ENCODE data around the gene CLPTM1L.
"Not testable (repeated sequence)": the region's sequence is repeated elsewhere in the genome, so short reads cannot be mapped to it uniquely, and the experiment has no call there.

The CLPTM1L gene

DNA sequence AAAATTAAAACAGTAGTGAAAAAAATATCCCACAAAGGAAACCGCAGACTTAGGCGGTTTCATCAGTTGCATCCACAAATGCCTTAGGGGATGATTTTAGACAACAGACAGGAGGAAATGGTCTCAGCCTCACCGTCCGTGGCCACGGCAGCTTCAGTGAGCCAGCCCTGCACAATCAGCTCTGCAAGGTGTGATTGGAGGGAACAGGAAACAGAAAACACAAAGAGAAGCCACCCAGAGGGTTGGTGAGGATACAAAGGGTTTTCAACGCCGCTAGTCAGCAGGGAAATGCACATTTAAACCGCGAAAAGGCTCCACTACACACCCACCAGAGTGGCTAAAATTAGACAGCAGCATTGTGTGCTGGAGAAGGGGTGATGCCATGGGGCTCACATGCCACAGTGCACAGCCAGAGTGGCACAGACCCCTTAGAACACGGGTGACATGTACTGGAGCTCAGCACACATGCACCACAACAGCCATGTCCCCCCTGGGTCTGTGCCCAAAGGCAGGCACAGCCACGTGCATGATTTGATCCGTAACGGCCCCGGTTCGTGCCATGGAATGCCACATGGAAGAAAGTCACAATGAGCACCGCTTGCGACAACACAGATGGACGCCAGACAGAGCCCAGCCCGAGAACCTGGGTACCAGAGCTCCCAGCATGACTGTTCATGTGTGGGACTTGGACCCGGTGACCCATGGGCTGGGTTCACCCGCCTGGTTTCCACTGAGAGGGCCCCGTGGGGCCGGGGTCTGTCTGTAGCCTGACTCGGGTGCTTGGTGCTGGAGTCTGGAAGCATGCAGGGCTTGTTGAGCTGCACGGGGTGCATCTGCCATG lies 31.7 kb downstream of the CLPTM1L start:
- no peak for DNase-seq

DNA sequence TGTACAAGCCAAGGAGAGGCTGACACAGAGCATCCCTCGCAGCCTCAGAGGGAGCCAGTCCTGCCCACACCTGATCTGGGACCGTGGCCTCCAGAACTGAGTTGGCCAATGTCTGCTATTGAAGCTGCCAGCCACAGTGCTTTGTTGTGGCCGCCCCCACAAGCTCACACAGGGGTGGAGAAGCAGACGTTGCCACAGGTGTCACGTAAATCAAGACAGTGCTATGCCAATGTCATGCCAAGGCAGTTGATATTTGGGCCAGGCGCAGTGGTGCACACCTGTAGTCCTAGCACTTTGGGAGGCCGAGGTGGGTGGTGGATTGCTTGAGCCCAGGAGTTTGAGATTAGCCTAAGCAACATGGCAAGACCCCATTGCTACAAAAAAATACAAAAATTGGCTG lies 32.7 kb downstream of the CLPTM1L start:
- no peak for DNase-seq

DNA sequence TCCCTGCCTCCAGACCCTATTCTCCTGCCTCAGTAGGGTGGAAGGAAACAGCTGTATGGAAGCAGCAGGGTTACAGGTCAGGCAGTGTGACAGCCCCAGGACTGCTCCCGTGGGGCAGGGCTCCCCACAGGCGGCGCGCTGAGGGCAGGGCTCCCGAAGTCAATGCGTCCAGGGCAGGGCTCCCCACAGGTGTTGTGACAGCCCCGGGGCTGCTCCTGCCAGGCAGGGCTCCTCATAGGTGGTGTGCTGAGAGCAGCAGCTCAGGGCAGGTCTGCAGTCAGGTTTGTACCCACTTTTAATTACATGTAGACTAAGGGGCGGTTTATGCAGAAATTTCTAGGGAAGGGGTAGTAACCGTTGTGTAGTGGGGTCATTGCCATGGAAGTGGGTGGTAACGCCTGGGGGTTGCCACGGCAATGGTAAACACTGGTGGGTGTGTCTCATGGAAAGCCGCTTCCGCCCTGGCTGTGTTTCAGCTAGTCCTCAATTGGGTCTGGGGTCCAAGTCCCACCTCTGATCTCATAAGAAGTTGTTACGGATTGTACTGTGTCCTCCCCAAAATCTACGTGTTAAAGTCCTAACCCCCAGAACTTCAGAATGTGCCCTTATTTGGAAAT lies 33.4 kb downstream of the CLPTM1L start:
- DNase-seq = no peak

DNA sequence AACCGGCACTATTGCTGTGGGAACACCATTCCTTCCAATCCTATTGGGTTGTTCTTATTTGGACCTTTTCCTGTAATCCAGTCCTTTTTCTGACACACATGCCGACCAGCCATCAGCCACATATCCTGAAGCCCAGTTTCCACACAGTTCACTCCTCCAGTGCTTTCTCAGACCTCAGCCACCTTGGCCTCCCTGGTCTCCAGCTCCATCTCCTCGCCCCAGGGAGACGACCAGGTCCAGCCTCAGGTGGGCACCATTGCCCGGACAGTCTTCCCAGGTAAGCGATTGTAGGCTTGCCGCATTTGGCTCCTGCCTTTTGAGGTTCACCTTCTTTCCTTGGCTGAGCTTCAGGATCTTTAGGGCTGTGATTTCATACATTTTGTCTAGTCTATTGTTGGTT lies 34.8 kb downstream of the CLPTM1L start:
- no peak for DNase-seq

DNA sequence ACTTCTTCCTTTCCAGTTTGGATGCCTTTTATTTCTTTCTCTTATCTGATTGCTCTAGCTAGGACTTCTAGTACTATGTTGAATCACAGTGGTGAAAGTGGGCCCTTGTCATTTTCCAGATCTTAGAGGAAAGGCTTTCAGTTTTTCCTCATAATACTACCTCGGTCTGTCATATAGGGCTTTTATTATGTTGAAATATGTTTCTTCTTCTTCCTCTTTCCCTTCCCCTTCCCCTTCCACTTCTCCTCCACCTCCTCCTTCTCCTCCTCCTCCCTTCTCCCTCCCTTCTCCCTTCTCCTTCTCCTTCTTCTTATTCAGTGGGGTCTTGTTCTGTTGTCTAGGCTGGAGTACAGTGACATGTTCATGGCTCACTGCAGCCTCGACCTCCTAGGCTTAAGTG lies 40.9 kb downstream of the CLPTM1L start:
- no peak for DNase-seq

DNA sequence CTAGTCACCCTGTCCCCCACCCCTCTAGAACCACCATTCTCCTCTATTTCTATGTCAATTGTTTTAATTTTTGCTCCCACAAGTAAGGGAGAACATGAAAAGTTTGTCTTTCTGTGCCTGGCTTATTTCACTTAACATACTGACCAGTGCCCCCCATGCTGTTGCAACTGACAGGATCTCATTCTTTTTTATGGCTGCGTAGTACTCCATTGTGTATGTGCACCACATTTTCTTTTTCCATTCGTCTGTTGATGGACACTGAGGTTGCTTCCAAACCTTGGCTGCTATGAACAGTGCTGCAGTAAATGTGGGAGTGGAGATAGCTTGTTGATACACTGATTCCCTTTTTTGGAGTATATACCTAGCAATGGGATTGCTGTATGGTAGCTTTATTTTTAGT lies 42.6 kb downstream of the CLPTM1L start:
- no peak for DNase-seq

DNA sequence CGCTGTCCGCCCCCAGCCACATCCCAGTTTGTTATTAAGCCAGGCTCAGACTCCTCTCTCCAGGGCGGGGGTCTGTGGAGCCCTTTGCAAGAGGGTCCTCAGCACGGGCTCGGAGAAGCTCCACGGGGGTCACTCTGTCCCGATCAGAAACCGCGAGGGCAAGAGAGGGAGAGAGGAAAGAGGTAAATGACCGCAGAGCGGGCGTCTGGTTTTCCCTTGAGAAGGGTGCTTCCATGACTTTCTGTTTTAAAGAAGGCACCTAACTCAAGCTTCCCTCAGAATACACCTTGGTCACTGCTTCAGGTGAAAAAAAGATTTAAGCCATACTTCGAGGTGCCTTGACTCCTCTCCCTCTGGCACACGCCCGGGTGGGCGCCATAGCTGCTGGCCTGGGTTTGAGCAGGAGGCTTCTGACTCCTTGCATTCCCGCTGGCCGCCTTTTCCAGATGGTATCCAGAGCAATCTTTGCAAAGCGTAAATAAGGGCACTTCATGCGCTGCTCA lies 44.3 kb downstream of the CLPTM1L start:
- no peak for DNase-seq

DNA sequence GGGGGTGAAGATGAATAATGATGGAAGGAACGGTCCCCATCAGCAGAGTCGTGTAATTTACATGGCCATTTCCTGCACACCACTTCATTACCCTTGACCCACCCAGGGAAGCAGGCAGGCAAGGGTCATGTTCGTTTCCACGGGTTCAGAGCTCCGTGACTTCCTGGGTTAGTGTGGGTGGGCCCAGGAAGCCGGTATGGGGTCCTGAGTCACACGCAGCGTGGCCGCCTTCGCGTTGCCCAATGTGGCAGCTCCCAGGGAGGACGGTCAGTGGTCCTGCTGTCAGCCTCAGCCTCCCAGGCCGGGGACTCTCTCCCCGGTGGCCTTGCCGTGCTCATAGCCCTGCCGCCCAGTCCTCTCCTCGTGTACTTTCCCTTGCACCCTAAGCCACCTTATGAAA lies 44.9 kb downstream of the CLPTM1L start:
- DNase-seq = no peak

DNA sequence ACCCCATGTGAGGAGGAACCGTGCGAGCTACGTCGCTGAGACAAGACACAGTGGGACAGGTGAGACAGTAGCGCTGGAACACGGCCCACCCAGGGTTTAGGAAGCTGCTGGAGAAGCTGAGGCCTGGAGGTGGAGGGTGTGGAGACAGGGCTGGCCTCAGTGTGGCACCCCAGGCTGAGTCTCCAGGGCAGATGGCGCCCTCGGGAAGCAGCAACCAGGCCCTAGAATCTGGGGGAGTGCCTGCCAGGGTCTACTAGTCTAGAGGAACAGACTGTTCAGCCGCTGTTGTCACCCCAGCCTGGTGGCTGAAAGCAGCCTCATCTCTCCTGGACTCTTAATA lies 45.4 kb downstream of the CLPTM1L start:
- DNase-seq = no peak

DNA sequence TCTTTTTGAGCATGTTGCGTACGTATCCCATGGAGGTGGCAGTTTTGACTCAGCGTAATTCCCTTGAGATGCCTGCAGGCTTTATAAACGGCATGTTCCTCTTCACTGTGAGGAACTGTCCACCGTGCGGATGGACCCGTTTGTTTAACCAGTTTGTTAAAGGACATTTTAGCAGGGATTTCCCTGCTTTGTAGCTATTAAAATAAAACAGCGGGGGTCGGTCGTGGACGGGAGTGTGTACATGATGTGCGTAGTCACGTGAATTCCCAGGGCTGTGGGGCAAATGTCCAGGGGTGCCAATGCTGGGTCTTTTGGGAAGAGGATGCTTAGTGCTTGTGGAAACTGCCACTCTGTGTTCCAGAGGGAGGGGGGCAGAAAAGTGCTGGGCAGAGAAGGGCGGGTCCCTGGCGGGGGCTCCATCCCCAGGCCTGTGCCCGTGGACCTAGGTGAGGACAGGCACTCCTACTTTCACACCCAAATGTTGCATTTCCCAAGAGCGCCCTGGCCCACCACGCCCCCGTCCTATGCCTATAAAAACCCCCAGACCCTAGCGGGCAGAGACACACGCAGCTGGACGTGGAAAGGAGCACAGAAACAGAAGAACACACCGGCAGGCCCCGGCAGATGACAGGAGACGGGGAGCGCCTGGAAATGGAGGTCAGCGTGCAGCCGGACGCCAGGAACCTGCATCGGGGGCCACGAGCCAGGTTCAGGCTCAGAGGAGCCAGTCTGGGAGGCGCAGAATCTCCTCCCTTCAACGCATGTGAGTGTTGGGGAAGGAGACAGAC lies 46.0 kb downstream of the CLPTM1L start:
- DNase-seq = no peak

DNA sequence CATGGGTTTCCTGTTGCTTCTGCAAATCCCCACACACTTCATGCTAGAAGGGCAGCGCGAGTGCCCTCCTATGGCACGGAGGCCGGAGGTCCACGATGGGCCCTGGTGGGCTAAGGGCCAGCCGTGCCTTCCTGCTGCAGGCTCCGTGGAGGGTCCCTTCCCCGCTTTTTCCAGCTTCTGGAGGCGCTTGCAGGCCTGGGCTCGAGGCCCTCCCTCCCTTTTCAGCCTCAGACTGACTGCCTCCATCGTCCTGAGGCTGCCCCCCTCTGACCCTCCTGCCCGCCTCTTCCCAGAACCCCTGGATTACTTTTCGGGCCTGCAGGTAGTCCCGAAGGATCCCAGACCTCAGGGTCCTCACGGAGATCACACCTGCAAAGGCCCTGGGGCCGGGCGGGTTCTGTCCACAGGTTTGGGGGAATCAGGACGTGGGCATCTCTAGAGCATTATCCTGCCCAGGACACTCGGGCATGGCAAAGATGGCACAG lies 46.8 kb downstream of the CLPTM1L start:
- DNase-seq = no peak

DNA sequence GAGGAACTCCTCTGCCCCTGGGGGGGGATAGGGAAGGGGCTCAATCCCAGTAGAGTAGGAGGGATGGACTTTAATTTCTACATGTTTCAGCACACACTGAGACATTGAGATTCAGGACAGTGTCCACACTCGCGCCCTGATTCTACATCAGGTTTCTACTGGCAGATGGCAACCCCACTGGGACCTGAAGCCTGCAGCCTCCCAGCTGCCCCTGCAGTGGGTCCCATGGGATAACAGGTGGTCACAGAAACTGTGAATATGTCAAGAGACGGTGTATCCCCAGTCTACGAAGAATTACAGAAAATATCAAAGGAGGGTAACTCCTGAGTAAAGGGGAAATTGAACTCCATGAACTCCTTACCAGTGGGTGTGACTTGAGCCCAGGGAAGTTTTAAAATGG lies 47.7 kb downstream of the CLPTM1L start:
- no peak for DNase-seq

DNA sequence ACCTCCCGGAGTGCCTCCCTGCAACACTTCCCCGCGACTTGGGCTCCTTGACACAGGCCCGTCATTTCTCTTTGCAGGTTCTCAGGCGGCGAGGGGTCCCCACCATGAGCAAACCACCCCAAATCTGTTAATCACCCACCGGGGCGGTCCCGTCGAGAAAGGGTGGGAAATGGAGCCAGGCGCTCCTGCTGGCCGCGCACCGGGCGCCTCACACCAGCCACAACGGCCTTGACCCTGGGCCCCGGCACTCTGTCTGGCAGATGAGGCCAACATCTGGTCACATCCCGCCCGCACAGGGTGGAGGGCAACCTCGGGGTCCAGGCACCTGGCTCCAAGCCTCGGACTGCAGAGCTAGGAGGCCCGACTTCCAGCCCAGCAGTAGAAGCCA lies 49.3 kb downstream of the CLPTM1L start:
- DNase-seq = no peak

DNA sequence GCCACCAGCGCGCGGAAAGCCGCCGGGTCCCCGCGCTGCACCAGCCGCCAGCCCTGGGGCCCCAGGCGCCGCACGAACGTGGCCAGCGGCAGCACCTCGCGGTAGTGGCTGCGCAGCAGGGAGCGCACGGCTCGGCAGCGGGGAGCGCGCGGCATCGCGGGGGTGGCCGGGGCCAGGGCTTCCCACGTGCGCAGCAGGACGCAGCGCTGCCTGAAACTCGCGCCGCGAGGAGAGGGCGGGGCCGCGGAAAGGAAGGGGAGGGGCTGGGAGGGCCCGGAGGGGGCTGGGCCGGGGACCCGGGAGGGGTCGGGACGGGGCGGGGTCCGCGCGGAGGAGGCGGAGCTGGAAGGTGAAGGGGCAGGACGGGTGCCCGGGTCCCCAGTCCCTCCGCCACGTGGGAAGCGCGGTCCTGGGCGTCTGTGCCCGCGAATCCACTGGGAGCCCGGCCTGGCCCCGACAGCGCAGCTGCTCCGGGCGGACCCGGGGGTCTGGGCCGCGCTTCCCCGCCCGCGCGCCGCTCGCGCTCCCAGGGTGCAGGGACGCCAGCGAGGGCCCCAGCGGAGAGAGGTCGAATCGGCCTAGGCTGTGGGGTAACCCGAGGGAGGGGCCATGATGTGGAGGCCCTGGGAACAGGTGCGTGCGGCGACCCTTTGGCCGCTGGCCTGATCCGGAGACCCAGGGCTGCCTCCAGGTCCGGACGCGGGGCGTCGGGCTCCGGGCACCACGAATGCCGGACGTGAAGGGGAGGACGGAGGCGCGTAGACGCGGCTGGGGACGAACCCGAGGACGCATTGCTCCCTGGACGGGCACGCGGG lies 49.9 kb downstream of the CLPTM1L start, which contains the start of gene TERT:
Gene TERT, minus strand, starts transcription at position 234 of the 815 bp plus-strand sequence. Its CDS starts 79 bp downstream, at position 155.
- no peak for DNase-seq

DNA sequence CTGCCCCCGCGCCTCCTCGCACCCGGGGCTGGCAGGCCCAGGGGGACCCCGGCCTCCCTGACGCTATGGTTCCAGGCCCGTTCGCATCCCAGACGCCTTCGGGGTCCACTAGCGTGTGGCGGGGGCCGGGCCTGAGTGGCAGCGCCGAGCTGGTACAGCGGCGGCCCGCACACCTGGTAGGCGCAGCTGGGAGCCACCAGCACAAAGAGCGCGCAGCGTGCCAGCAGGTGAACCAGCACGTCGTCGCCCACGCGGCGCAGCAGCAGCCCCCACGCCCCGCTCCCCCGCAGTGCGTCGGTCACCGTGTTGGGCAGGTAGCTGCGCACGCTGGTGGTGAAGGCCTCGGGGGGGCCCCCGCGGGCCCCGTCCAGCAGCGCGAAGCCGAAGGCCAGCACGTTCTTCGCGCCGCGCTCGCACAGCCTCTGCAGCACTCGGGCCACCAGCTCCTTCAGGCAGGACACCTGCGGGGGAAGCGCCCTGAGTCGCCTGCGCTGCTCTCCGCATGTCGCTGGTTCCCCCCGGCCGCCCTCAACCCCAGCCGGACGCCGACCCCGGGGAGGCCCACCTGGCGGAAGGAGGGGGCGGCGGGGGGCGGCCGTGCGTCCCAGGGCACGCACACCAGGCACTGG lies 50.6 kb downstream of the CLPTM1L start:
- no peak for DNase-seq

DNA sequence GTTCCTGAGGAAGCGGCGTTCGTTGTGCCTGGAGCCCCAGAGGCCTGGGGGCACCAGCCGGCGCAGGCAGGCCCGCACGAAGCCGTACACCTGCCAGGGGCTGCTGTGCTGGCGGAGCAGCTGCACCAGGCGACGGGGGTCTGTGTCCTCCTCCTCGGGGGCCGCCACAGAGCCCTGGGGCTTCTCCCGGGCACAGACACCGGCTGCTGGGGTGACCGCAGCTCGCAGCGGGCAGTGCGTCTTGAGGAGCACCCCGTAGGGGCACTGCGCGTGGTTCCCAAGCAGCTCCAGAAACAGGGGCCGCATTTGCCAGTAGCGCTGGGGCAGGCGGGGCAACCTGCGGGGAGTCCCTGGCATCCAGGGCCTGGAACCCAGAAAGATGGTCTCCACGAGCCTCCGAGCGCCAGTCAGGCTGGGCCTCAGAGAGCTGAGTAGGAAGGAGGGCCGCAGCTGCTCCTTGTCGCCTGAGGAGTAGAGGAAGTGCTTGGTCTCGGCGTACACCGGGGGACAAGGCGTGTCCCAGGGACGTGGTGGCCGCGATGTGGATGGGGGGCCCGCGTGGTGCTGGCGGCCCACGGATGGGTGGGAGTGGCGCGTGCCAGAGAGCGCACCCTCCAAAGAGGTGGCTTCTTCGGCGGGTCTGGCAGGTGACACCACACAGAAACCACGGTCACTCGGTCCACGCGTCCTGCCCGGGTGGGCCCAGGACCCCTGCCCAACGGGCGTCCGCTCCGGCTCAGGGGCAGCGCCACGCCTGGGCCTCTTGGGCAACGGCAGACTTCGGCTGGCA lies 51.3 kb downstream of the CLPTM1L start:
- DNase-seq = no peak

DNA sequence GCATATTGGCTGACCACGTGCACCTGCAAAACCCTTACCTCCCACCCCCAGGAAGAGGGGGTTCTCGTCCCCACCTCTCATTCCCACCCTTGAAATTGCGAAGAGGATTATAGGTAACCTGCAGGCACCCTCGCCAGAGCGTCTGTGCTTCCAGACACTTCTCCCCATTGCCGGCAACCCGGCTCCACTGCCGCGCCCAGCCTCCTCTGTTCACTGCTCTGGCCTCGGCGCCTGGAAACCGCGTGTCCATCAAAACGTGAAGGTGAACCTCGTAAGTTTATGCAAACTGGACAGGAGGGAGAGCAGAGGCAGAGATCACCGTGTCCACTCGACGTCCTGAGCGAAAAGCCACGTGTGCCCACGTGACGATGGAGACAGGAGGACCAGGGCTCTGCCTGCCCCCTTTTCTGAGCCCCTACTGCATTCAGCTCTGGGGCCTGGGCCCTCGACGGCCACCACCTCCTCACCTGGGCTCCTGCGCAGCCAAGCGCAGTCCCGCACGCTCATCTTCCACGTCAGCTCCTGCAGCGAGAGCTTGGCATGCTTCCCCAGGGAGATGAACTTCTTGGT lies 52.0 kb downstream of the CLPTM1L start:
- DNase-seq = no peak

DNA sequence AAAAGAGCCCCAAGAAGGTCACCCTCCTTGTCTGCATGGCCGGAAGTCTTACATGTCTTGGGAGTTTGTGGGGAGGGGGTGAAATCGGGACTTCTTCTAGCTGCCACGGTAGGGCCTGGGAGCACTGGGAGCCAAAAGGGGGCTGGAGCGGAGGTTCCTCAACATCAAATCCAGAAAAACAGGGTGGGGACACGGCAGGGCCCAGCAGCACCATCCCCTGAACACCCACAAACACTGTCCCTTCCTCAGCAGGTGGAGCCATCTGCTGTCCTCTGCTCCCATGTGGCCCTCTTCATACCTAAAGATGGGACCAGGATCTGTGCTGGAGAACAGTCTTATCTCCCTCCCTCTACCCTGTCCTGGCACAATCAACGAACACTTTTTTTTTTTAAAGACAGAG lies 52.8 kb downstream of the CLPTM1L start:
- DNase-seq = no peak

DNA sequence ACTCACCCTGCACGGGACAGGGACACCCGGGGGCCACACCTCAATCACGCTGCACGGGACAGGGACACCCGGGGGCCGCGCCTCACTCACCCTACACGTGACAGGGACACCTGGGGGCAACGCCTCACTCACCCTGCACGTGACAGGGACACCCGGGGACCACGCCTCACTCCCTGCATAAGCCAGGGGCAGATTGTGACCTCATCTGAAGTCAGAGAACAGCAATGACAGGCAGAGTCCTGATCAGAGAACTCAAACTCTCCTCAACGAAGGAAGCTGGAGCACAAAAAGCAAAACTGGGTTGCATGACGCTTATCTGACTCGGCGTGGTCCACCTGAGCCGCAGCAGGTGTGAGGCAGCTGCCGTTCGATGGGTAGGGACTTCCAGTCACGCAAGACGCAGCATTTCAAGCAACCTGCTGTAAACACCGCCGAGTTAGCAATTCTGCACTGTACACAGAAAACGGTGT lies 53.3 kb downstream of the CLPTM1L start:
- no peak for DNase-seq

DNA sequence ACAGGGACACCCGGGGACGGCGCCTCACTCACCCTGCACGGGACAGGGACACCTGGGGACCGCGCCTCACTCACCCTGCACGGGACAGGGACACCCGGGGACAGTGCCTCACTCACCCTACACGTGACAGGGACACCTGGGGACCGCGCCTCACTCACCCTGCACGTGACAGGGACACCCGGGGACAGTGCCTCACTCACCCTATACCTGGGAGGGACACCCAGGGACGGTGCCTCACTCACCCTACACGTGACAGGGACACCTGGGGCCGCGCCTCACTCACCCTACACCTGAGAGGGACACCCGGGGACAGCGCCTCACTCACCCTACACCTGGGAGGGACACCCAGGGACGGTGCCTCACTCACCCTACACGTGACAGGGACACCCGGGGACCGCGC lies 53.9 kb downstream of the CLPTM1L start:
- DNase-seq = not testable (repeated sequence)

DNA sequence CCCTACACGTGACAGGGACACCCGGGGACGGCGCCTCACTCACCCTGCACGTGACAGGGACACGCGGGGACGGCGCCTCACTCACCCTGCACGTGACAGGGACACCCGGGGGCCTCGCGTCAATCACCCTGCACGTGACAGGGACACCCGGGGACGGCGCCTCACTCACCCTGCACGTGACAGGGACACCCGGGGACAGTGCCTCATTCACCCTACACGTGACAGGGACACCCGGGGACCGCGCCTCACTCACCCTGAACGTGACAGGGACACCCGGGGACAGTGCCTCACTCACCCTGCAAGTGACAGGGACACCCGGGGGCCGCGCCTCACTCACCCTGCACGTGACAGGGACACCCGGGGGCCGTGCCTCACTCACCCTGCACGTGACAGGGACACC lies 55.3 kb downstream of the CLPTM1L start:
- not testable (repeated sequence) for DNase-seq

All from NCI-H2227 treated with DMSO at 0.1 percent for 48 hours (cell line).